ENCODE measurements around the gene SREBF1.

SREBF1 gene

DNA sequence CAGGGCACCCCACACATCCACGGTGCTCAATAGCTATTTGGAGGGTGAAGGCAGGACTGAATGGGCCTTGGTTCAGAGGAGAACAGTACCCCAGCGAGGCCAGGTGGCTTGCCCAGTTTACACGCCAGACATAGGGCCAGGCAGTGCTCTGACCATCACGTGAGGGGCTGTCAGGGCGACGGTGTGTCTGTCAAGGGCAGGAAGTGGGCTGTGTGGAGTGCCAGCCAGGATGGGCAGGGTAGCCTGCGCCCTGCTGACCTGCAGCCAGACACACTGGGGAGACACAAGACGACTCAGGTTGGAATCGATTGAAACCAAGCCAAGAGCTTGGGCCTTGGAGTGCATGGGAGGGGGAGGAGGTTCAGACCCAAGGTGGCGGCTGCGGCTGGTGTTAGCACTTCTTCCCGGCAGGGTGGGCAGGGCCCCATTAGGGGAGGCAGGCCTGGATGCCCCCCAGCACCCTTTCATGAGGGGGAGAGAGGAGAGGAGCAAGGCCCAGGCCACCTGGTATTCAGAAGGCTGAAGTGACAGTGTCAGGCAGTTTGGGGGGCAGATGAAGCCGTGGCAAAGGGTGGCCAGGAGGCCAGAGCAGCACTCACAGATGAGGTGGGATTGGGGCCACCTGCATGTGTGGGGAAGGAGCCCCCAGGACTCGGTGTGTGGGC lies 68.2 kb downstream of the SREBF1 start:
- intact Hi-C loops (cut with DNase I): no loop called here
- DNase-seq: peak in 1 of 10 donors; percentile 71

DNA sequence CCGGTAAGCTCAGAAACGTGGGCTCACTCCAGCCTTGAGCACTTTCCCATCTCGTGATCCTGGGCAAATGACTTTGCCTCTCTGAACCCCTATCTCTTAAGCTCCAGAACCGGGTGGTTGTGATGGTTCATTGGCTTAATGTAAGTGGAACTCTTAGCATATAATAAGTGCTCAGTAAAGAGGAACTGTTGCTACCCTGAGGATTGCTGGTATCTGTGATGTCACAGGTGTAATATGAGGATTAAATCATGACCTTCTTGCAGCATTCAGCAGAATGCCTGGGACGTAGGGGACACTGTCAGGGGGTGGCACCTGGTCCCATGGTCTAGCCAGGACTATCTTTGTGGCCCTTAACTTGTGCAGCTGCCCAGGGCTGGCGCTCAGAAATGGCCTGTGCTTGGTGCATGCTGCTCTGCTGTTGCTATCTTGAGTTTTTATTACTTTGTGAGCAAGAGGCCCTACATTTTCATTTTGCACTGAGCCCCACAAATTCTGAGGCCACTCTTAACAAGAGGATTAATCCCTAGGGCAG lies 68.8 kb downstream of the SREBF1 start:
- no peak for DNase-seq
- intact Hi-C loops (cut with DNase I): no loop called here

GRCh38 chr17:17767154-17767869 lies 69.5 kb downstream of the SREBF1 start:
- DNase-seq: peak in 1 of 10 donors; percentile 69
- intact Hi-C loops (cut with DNase I): no loop called here

DNA sequence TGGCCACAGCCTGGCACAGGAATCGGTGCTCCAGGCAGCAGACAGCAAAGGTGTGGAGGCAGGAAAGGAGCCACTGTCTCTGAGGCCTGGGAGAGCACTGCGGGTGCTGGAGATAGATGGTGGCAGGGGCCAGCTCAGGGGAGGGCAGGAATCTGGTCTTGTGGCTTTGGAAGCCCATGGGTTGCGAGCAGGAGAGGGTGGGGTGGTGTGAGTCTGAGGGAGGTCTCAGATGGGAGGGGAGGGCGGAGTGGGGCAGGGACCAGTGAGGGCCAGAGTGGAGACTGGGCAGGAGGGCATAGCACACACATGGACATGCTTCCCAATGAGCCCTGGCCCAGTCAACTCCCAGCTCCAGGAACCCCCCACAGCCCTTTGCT lies 70.1 kb downstream of the SREBF1 start:
- DNase-seq: peak in 1 of 10 donors; percentile 63
- intact Hi-C loops (cut with DNase I): no loop called here

- peak in 2 of 10 donors; percentile 48 to 89 for DNase-seq
- intact Hi-C loops (cut with DNase I): no loop called here
Observed at GRCh38 chr17:17766077-17766743, 70.6 kb downstream of the SREBF1 start.

DNA sequence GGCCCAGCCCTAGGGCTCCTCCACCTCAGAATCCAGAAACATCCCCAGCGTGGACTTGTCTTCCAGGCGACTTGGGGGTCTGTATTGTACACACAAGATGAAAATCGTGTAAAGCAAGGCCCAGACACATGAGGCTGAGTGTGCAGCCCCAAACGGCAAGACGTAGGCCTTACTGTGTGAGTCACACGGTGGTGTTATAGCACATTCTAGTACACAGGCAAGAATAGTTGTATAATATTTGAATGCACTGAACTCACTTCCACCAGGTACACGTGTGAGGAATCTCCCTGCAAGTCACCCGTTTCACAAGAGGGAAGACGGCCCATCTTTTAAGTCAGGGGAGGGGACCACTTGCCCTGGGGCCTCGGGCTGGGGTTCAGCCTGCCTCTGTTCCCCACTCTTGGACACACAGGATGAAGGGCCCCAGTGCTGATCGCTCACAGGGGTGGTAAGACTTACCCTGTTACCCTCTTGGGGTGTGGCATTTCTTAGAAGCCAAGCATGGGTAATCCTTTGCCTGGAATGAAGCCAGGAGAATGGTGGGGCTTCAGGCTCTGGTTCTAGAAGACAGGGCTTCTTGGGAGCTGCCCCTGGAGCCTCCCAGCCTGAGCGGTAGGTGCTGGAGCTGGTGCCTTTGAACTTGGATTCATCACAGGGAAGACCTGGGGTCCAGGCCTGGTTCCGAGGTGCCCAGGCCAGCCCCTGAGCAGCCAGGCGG lies 71.3 kb downstream of the SREBF1 start:
- intact Hi-C loops (cut with DNase I): no loop called here
- DNase-seq: peak in 1 of 10 donors; percentile 85

DNA sequence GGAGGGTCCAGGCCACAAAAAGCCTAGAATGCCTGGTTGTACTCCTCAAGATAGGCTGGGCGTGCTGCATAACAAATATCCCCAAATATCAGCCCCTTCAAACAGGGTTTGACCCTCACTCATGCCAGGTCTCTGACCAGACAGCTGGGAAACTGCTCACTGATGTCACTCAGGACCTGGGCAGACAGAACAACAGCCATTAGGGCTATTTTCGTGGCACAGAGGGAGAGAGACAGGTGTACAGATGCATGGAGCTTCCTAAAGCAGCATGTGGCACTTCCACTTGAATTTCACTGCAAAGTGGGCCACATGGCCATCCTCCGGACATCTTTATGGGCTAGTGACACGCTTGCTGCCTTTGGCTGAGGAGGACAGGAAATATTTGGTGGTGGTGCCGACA lies 73.1 kb downstream of the SREBF1 start:
- intact Hi-C loops (cut with DNase I): no loop called here
- DNase-seq: no peak

DNA sequence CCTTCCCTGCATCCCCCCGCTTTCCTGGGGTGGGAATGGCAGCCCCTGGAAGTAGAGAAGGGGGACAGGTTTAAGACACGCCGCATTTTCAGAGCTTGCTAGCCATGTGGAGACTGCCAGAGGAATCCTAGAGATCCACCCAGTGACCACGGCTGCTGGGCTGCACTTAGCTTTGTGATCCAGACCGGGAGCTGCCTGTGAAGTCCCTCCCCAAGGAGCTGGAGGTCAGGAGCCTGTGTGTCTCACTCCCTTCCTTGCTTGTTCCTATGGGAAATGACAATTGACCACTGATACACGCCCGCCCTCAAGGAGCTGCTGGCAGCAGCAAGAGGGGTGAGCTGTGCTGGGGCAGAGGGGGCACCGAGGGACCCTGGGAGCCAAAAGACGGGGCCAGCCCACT lies 73.7 kb downstream of the SREBF1 start:
- peak in 1 of 10 donors; percentile 63 for DNase-seq
- intact Hi-C loops (cut with DNase I): no loop called here

DNA sequence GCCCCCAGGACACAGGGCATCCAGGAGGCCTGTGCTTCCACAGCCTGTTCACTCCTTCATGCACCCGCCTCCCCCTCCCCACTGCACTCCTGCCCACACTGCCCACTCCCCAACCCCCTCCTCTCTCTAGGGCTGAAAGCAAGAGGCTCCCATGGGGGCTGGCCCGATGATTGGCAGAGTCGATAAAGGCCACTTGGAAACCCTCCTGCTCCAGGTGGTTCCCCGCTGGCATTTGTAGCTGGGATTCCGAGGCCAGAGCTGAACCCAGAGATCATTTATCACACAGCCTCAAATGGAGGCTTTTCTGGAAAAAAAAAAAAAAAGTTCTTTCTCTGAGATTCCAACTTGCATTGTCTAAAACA lies 74.1 kb downstream of the SREBF1 start:
- DNase-seq: no peak
- intact Hi-C loops (cut with DNase I): no loop called here

Measured in posterior cingulate gyrus (tissue), 11 donors.